Osteoblast (primary cell): ENCODE results near the gene OR4S2. TPM values are rescaled to one million over a fixed set of nuclear protein-coding genes. Genes with fewer than 3 reads are reported as not detected.

Source experiments
- DNase-seq: peaks from one replicate; pipeline ENCODE4 v3.0.0; 2011; ENCODE audit warnings: low spot score, mixed read lengths; ENCODE audit not compliant: insufficient read length; ENCODE audit errors: missing footprints
- H2AFZ ChIP-seq: 2 replicates; pipeline ENCODE4 v1.6.0; 2011; ENCODE audit warnings: mild to moderate bottlenecking, low read length
- H3K27ac ChIP-seq: 2 replicates; pipeline ENCODE4 v1.5.1; 2011; ENCODE audit warnings: mild to moderate bottlenecking, low read depth, low read length, moderate library complexity
- H3K27me3 ChIP-seq: 2 replicates; pipeline ENCODE4 v1.6.0; 2012; ENCODE audit warnings: mild to moderate bottlenecking, control low read depth, inconsistent platforms, low read length, moderate library complexity; ENCODE audit not compliant: insufficient read depth
- H3K36me3 ChIP-seq: 2 replicates; pipeline ENCODE4 v1.5.1; 2011; ENCODE audit warnings: mild to moderate bottlenecking, low read length, control low read depth, moderate library complexity; ENCODE audit not compliant: insufficient read depth
- H3K4me1 ChIP-seq: 2 replicates; pipeline ENCODE4 v1.5.1; 2011; ENCODE audit warnings: mild to moderate bottlenecking, low read length, control low read depth, moderate library complexity; ENCODE audit not compliant: insufficient read depth
- H3K4me2 ChIP-seq: 2 replicates; pipeline ENCODE4 v1.6.0; 2011; ENCODE audit warnings: mild to moderate bottlenecking, low read length; ENCODE audit not compliant: insufficient read depth
- H3K4me3 ChIP-seq: fragments of 200-600 bp; sonication (generic); 3 replicates; pipeline ENCODE4 v1.5.1; 2012; ENCODE audit warnings: mild to moderate bottlenecking, low read length, inconsistent platforms; ENCODE audit not compliant: insufficient read depth
- H3K79me2 ChIP-seq: 2 replicates; pipeline ENCODE4 v1.6.0; 2012; ENCODE audit warnings: mild to moderate bottlenecking, low read length, control low read depth, inconsistent platforms; ENCODE audit not compliant: insufficient read depth
- H3K9me3 ChIP-seq: 2 replicates; pipeline ENCODE4 v1.5.1; 2011; ENCODE audit warnings: low read depth, low read length, control low read depth
- H4K20me1 ChIP-seq: 2 replicates; pipeline ENCODE4 v1.6.0; 2012; ENCODE audit warnings: mild to moderate bottlenecking, low read length, control low read depth; ENCODE audit not compliant: insufficient read depth
- total RNA-seq: library from RNA; depleted of rRNA; stranded (reverse); fragments of >200 nt; gene quantifications from 2 replicates; pipeline ENCODE4 v1.2.3, GENCODE V29; 2012
- TF ChIP-seq, protein P1 (sequence below): IDR thresholded peaks from 2 replicates; pipeline ENCODE4 v1.5.1; 2011; ENCODE audit warnings: mild to moderate bottlenecking, low read depth, low read length, moderate library complexity; ENCODE audit errors: extremely low read depth

The OR4S2 gene
- total RNA-seq, 1 donor = not detected

DNA sequence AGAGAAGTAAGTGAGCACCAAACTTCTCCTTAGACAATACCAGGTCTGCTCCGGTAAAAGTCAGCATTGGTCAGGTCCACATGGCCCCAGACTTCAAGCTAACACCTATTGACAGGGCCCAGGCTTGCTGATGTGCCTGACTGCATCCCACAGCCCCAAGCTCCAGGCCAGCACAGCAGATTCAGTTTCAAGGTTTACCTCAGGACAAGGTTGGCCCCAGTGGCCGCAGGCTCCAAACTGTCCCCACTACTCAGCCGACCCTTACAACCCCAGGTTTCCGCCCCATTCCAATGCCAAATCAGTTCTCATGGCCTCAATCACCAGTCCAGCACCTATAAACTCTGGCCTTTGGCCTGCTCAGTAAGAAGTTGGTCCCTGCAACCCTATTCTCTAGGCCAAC, 53.3 kb downstream of the OR4S2 start:
- H3K27me3 ChIP-seq = no peaks in the 10 kb centered on the region
- TF ChIP-seq, protein P1, sequence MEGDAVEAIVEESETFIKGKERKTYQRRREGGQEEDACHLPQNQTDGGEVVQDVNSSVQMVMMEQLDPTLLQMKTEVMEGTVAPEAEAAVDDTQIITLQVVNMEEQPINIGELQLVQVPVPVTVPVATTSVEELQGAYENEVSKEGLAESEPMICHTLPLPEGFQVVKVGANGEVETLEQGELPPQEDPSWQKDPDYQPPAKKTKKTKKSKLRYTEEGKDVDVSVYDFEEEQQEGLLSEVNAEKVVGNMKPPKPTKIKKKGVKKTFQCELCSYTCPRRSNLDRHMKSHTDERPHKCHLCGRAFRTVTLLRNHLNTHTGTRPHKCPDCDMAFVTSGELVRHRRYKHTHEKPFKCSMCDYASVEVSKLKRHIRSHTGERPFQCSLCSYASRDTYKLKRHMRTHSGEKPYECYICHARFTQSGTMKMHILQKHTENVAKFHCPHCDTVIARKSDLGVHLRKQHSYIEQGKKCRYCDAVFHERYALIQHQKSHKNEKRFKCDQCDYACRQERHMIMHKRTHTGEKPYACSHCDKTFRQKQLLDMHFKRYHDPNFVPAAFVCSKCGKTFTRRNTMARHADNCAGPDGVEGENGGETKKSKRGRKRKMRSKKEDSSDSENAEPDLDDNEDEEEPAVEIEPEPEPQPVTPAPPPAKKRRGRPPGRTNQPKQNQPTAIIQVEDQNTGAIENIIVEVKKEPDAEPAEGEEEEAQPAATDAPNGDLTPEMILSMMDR = no peak
- H3K4me2 ChIP-seq = no peak overlapping the region
- no peaks in the 10 kb centered on the region for H4K20me1 ChIP-seq
- H3K9me3 ChIP-seq = peaks cover 4% of the 10 kb centered on the region
- no peaks in the 10 kb centered on the region for H3K4me1 ChIP-seq
- no peak for DNase-seq
- H3K79me2 ChIP-seq = no peaks in the 10 kb centered on the region
- H3K27ac ChIP-seq = no peak overlapping the region
- no peak overlapping the region for H3K4me3 ChIP-seq
- no peak overlapping the region for H2AFZ ChIP-seq
- no peaks in the 10 kb centered on the region for H3K36me3 ChIP-seq

Other genes with a start within 250 kb of the OR4S2 start
- not detected in 2 replicates for gene OR4C15, start 93.9 kb upstream of the OR4S2 start, total RNA-seq
- gene OR4C16, start 76.2 kb upstream of the OR4S2 start, total RNA-seq = not detected in 2 replicates
- gene OR4C11, start 40.7 kb upstream of the OR4S2 start, total RNA-seq = not detected in 2 replicates
- not detected in 2 replicates for gene OR4P4, start 13.2 kb upstream of the OR4S2 start, total RNA-seq
- gene OR4C6, start 13.9 kb downstream of the OR4S2 start, total RNA-seq = not detected in 2 replicates
- not detected in 2 replicates for gene OR5D13, start 125.1 kb downstream of the OR4S2 start, total RNA-seq
- gene OR5D14, start 147.2 kb downstream of the OR4S2 start, total RNA-seq = not detected in 2 replicates
- gene OR5L1, start 163.0 kb downstream of the OR4S2 start, total RNA-seq = not detected in 2 replicates
- not detected in 2 replicates for gene OR5D18, start 171.3 kb downstream of the OR4S2 start, total RNA-seq
- not detected in 2 replicates for gene OR5L2, start 178.9 kb downstream of the OR4S2 start, total RNA-seq
- gene OR5D16, start 190.4 kb downstream of the OR4S2 start, total RNA-seq = not detected in 2 replicates
- gene TRIM51, start 235.0 kb downstream of the OR4S2 start, total RNA-seq = not detected in 2 replicates